ENCODE data around the gene CD33. TPM values are rescaled to one million over a fixed set of nuclear protein-coding genes. Genes with fewer than 3 reads are reported as not detected.

The CD33 gene
- total RNA-seq, 2 experiments from 2014 or later, result 7.7 to 10.6 TPM

- peaks cover 62% of the 10 kb centered on the region for H3K27me3 Mint-ChIP-seq
- H3K4me3 Mint-ChIP-seq, result peak overlapping the region; percentile 70
- ATAC-seq (ENCODE audit: low read depth) (no peak), DNase-seq (no peak)
- POLR2A ChIA-PET, result no interaction called here
- H3K9me3 Mint-ChIP-seq, result no peaks in the 10 kb centered on the region
- H3K4me1 Mint-ChIP-seq, result peaks cover 29% of the 10 kb centered on the region
- peak overlapping the region; percentile 57 for H3K27ac Mint-ChIP-seq
- peaks cover 5% of the 10 kb centered on the region for H3K36me3 Mint-ChIP-seq
Measured at GRCh38 chr19:51224163-51224641, 678 bp upstream of the CD33 start.

GRCh38 chr19:51226067-51226466 is 1.2 kb downstream of the CD33 start:
- H3K4me1 Mint-ChIP-seq, result peaks cover 27% of the 10 kb centered on the region

GRCh38 chr19:51227326-51227725 is 2.4 kb downstream of the CD33 start:
- H3K4me3 Mint-ChIP-seq, result no peak overlapping the region
- no peaks in the 10 kb centered on the region for H3K9me3 Mint-ChIP-seq
- no peak for ATAC-seq (ENCODE audit: low read depth)
- H3K27me3 Mint-ChIP-seq, result peaks cover 66% of the 10 kb centered on the region
- POLR2A ChIA-PET, result no interaction called here
- H3K36me3 Mint-ChIP-seq, result peaks cover 7% of the 10 kb centered on the region
- no peak overlapping the region for H3K27ac Mint-ChIP-seq
- DNase-seq, result no peak
- peaks cover 27% of the 10 kb centered on the region for H3K4me1 Mint-ChIP-seq

More at GRCh38 chr19:51226067-51226466, 1.2 kb downstream of the CD33 start:
- DNase-seq (no peak), ATAC-seq (ENCODE audit: low read depth) (no peak)
- Mint-ChIP-seq H3K36me3 (peaks cover 7% of the 10 kb centered on the region), H3K27ac (peak overlapping the region; percentile 65), H3K4me3 (peak overlapping the region; percentile 70), H3K27me3 (peaks cover 64% of the 10 kb centered on the region), H3K9me3 (no peaks in the 10 kb centered on the region)
- POLR2A ChIA-PET, result no interaction called here

GRCh38 chr19:51227966-51228365 is 3.1 kb downstream of the CD33 start:
- Mint-ChIP-seq H3K4me1 (peaks cover 27% of the 10 kb centered on the region), H3K27ac (no peak overlapping the region), H3K36me3 (peaks cover 7% of the 10 kb centered on the region), H3K4me3 (no peak overlapping the region), H3K27me3 (peaks cover 63% of the 10 kb centered on the region), H3K9me3 (no peaks in the 10 kb centered on the region)
- POLR2A ChIA-PET, result no interaction called here
- DNase-seq (no peak), ATAC-seq (ENCODE audit: low read depth) (no peak)

- Mint-ChIP-seq H3K4me1 (peaks cover 17% of the 10 kb centered on the region), H3K36me3 (peaks cover 11% of the 10 kb centered on the region), H3K4me3 (no peak overlapping the region), H3K27me3 (peaks cover 13% of the 10 kb centered on the region), H3K27ac (no peak overlapping the region), H3K9me3 (no peaks in the 10 kb centered on the region)
- no peak for ATAC-seq (ENCODE audit: low read depth)
- POLR2A ChIA-PET, result no interaction called here
- DNase-seq, result no peak
Measured at GRCh38 chr19:51240866-51241265, 16.0 kb downstream of the CD33 start.

GRCh38 chr19:51242881-51243630 is 18.2 kb downstream of the CD33 start:
- no peak overlapping the region for H3K4me3 Mint-ChIP-seq
- peaks cover 11% of the 10 kb centered on the region for H3K36me3 Mint-ChIP-seq
- H3K27ac Mint-ChIP-seq, result no peak overlapping the region
- no peak for ATAC-seq (ENCODE audit: low read depth)
- peaks cover 28% of the 10 kb centered on the region for H3K4me1 Mint-ChIP-seq
- no peaks in the 10 kb centered on the region for H3K9me3 Mint-ChIP-seq
- POLR2A ChIA-PET, result interaction anchor here (1.5 kb wide), 1 partner anchor 10 kb away, joined by 5 read pairs; no protein-coding TSS in a partner anchor
- DNase-seq, result no peak
- peaks cover 13% of the 10 kb centered on the region for H3K27me3 Mint-ChIP-seq

GRCh38 chr19:51246164-51246552 is 21.3 kb downstream of the CD33 start:
- peaks cover 13% of the 10 kb centered on the region for H3K27me3 Mint-ChIP-seq
- no peak for DNase-seq
- peak overlapping the region; percentile 74 for H3K4me3 Mint-ChIP-seq
- H3K36me3 Mint-ChIP-seq, result peaks cover 11% of the 10 kb centered on the region
- POLR2A ChIA-PET, result interaction anchor here (2.0 kb wide), 1 partner anchor 11 kb away, joined by 9 read pairs; no protein-coding TSS in a partner anchor
- peaks cover 35% of the 10 kb centered on the region for H3K4me1 Mint-ChIP-seq
- no peaks in the 10 kb centered on the region for H3K9me3 Mint-ChIP-seq
- H3K27ac Mint-ChIP-seq, result peak overlapping the region; percentile 64
- peak; percentile 73 for ATAC-seq (ENCODE audit: low read depth)

GRCh38 chr19:51247972-51248590 is 23.2 kb downstream of the CD33 start:
- no peak for DNase-seq
- H3K9me3 Mint-ChIP-seq, result peaks cover 1% of the 10 kb centered on the region
- H3K27ac Mint-ChIP-seq, result no peak overlapping the region
- H3K4me1 Mint-ChIP-seq, result peaks cover 41% of the 10 kb centered on the region
- peaks cover 11% of the 10 kb centered on the region for H3K36me3 Mint-ChIP-seq
- peaks cover 3% of the 10 kb centered on the region for H3K27me3 Mint-ChIP-seq
- no peak overlapping the region for H3K4me3 Mint-ChIP-seq
- POLR2A ChIA-PET, result no interaction called here
- ATAC-seq (ENCODE audit: low read depth), result no peak

GRCh38 chr19:51250786-51251467 is 26.0 kb downstream of the CD33 start, which contains the start of gene SIGLECL1:
Gene SIGLECL1 (plus strand): TSS chr19:51251080. CDS start chr19:51264073, 12,993 bp downstream.
- Mint-ChIP-seq H3K4me3 (no peak within 1 kb of the TSS), H3K27me3 (no peaks in the 10 kb centered on the region), H3K4me1 (peaks cover 47% of the 10 kb centered on the region), H3K27ac (peak within 1 kb of the TSS; percentile 23), H3K36me3 (peaks cover 8% of the 10 kb centered on the region), H3K9me3 (peaks cover 1% of the 10 kb centered on the region)
- ATAC-seq (ENCODE audit: low read depth) (no peak), DNase-seq (no peak)
- POLR2A ChIA-PET, result interaction anchor here (0.5 kb wide), 1 partner anchor 127 kb away, joined by 3 read pairs; no protein-coding TSS in a partner anchor

- POLR2A ChIA-PET, result no interaction called here
- peaks cover 47% of the 10 kb centered on the region for H3K4me1 Mint-ChIP-seq
- no peaks in the 10 kb centered on the region for H3K27me3 Mint-ChIP-seq
- H3K27ac Mint-ChIP-seq, result peak overlapping the region; percentile 23
- no peak for DNase-seq
- no peak for ATAC-seq (ENCODE audit: low read depth)
- peaks cover 8% of the 10 kb centered on the region for H3K36me3 Mint-ChIP-seq
- no peak overlapping the region for H3K4me3 Mint-ChIP-seq
- peaks cover 1% of the 10 kb centered on the region for H3K9me3 Mint-ChIP-seq
Measured at GRCh38 chr19:51251468-51251820, 26.6 kb downstream of the CD33 start.

- Mint-ChIP-seq H3K4me3 (peak overlapping the region; percentile 67), H3K9me3 (peaks cover 1% of the 10 kb centered on the region), H3K36me3 (peaks cover 8% of the 10 kb centered on the region), H3K27ac (peak overlapping the region; percentile 76), H3K4me1 (peaks cover 49% of the 10 kb centered on the region), H3K27me3 (peaks cover 5% of the 10 kb centered on the region)
- ATAC-seq (ENCODE audit: low read depth), result no peak
- DNase-seq, result no peak
- POLR2A ChIA-PET, result interaction anchor here (0.7 to 1.3 kb wide), 3 partner anchors 9 to 447 kb away, joined by 3 to 5 read pairs (median 3); no protein-coding TSS in a partner anchor
Measured at GRCh38 chr19:51252306-51253079, 27.6 kb downstream of the CD33 start.

- H3K27ac Mint-ChIP-seq, result peak overlapping the region; percentile 76
Measured at GRCh38 chr19:51253088-51253806, 28.4 kb downstream of the CD33 start.

More at GRCh38 chr19:51253088-51253806, 28.4 kb downstream of the CD33 start:
- peaks cover 54% of the 10 kb centered on the region for H3K4me1 Mint-ChIP-seq
- H3K27me3 Mint-ChIP-seq, result peaks cover 5% of the 10 kb centered on the region
- POLR2A ChIA-PET, result interaction anchor here (0.7 to 1.3 kb wide), 4 partner anchors 9 to 448 kb away, joined by 3 to 5 read pairs (median 3); no protein-coding TSS in a partner anchor
- peaks cover 8% of the 10 kb centered on the region for H3K36me3 Mint-ChIP-seq
- peak overlapping the region; percentile 67 for H3K4me3 Mint-ChIP-seq
- DNase-seq (no peak), ATAC-seq (ENCODE audit: low read depth) (peak; percentile 62)
- H3K9me3 Mint-ChIP-seq, result peaks cover 1% of the 10 kb centered on the region
